GM20000 (cell line): Measurements from ENCODE around the gene CEP128.

Source experiments
- DNase-seq: peaks from one replicate; pipeline ENCODE4 v3.0.0; 2012; ENCODE audit warnings: low spot score
- CTCF ChIP-seq: IDR thresholded peaks from 2 replicates; pipeline ENCODE4 v1.5.1; 2012; ENCODE audit warnings: mild to moderate bottlenecking, control low read depth; ENCODE audit errors: extremely low read depth, missing control alignments

Gene CEP128

GRCh38 chr14:80705241-80705980 lies 236.1 kb downstream of the CEP128 start:
- DNase-seq, result no peak
- no peak for TF ChIP-seq CTCF

GRCh38 chr14:80700601-80701000 lies 240.9 kb downstream of the CEP128 start:
- no peak for TF ChIP-seq CTCF
- no peak for DNase-seq

- TF ChIP-seq CTCF, result no peak
- no peak for DNase-seq
Measured at GRCh38 chr14:80699861-80700260, 241.7 kb downstream of the CEP128 start.

- no peak for TF ChIP-seq CTCF
- no peak for DNase-seq
Measured at GRCh38 chr14:80698974-80699373, 242.6 kb downstream of the CEP128 start.

- no peak for TF ChIP-seq CTCF
- DNase-seq, result no peak
Measured at GRCh38 chr14:80695869-80696268, 245.7 kb downstream of the CEP128 start.

GRCh38 chr14:80692903-80693302 lies 248.6 kb downstream of the CEP128 start:
- no peak for TF ChIP-seq CTCF
- DNase-seq, result no peak

GRCh38 chr14:80681651-80682050 lies 259.9 kb downstream of the CEP128 start:
- no peak for DNase-seq
- no peak for TF ChIP-seq CTCF
